ENCODE results near the gene NLRC5. TPM values are rescaled to one million over a fixed set of nuclear protein-coding genes. Genes with fewer than 3 reads are reported as not detected.

NLRC5 gene
- total RNA-seq, 1 experiment from 2014 or later, result 29.7 TPM

- no peak for DNase-seq
- ChIA-PET POLR2A (ENCODE audit: unreplicated experiment) (no interaction called here), CTCF (no interaction called here)
- H3K4me3 ChIP-seq, result no peak overlapping the region
- H3K79me2 ChIP-seq (ENCODE audit: low read depth), result peaks cover 3% of the 10 kb centered on the region; the same call in 1 of the 2 replicates
- no peak overlapping the region for H3K27ac ChIP-seq
- H2AFZ ChIP-seq, result no peak overlapping the region
- TF ChIP-seq EZH2 (IDR thresholded peaks at IDR 0.05; ENCODE audit: low read depth), result no peak
- TF ChIP-seq, protein P1, sequence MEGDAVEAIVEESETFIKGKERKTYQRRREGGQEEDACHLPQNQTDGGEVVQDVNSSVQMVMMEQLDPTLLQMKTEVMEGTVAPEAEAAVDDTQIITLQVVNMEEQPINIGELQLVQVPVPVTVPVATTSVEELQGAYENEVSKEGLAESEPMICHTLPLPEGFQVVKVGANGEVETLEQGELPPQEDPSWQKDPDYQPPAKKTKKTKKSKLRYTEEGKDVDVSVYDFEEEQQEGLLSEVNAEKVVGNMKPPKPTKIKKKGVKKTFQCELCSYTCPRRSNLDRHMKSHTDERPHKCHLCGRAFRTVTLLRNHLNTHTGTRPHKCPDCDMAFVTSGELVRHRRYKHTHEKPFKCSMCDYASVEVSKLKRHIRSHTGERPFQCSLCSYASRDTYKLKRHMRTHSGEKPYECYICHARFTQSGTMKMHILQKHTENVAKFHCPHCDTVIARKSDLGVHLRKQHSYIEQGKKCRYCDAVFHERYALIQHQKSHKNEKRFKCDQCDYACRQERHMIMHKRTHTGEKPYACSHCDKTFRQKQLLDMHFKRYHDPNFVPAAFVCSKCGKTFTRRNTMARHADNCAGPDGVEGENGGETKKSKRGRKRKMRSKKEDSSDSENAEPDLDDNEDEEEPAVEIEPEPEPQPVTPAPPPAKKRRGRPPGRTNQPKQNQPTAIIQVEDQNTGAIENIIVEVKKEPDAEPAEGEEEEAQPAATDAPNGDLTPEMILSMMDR (conservative IDR thresholded peaks at IDR 0.05), result no peak
- H3K9me3 ChIP-seq (ENCODE audit: insufficient read depth, low read depth), result no peaks in the 10 kb centered on the region
- H3F3A ChIP-seq (ENCODE audit: insufficient read depth, low read depth), result peaks cover 18% of the 10 kb centered on the region; the same call in 1 of the 2 replicates
- no peak overlapping the region for H3K4me2 ChIP-seq
- no peaks in the 10 kb centered on the region for H3K27me3 ChIP-seq (ENCODE audit: insufficient read depth, low read depth)
- no peaks in the 10 kb centered on the region for H3K9me2 ChIP-seq (ENCODE audit: insufficient read depth)
- H3K36me3 ChIP-seq (ENCODE audit: low read depth), result no peaks in the 10 kb centered on the region
- H3K4me1 ChIP-seq (replicated peaks; ENCODE audit: insufficient read depth), result peaks cover 23% of the 10 kb centered on the region
- intact Hi-C loops (cut with micrococcal nuclease; ENCODE audit: unreplicated experiment), result no loop called here
- BruUV-seq (replicated peaks), result no TSS peak
- no peaks in the 10 kb centered on the region for H4K20me1 ChIP-seq (ENCODE audit: insufficient read depth)
Observed at GRCh38 chr16:57089406-57089805, 100.0 kb downstream of the NLRC5 start.

GRCh38 chr16:57091200-57091974 is 102.0 kb downstream of the NLRC5 start:
- no peaks in the 10 kb centered on the region for H3K9me3 ChIP-seq (ENCODE audit: insufficient read depth, low read depth)
- peak overlapping the region; percentile 85 for H3K4me3 ChIP-seq
- H3K27me3 ChIP-seq (ENCODE audit: insufficient read depth, low read depth), result no peaks in the 10 kb centered on the region
- H3K9me2 ChIP-seq (ENCODE audit: insufficient read depth), result no peaks in the 10 kb centered on the region
- BruUV-seq (replicated peaks), result no TSS peak
- H3K4me2 ChIP-seq, result peak overlapping the region; percentile 86
- H3K36me3 ChIP-seq (ENCODE audit: low read depth), result no peaks in the 10 kb centered on the region
- ChIA-PET CTCF (no interaction called here), POLR2A (ENCODE audit: unreplicated experiment) (interaction anchor here (0.6 kb wide), 1 partner anchor 67 kb away, joined by 6 read pairs; no protein-coding TSS in a partner anchor)
- no peaks in the 10 kb centered on the region for H4K20me1 ChIP-seq (ENCODE audit: insufficient read depth)
- H2AFZ ChIP-seq, result peak overlapping the region; percentile 95
- peaks cover 18% of the 10 kb centered on the region; the same call in 1 of the 2 replicates for H3F3A ChIP-seq (ENCODE audit: insufficient read depth, low read depth)
- intact Hi-C loops (cut with micrococcal nuclease; ENCODE audit: unreplicated experiment), result no loop called here
- DNase-seq, result peak; percentile 60 to 61
- no peak overlapping the region for H3K27ac ChIP-seq
- peaks cover 3% of the 10 kb centered on the region; the same call in 1 of the 2 replicates for H3K79me2 ChIP-seq (ENCODE audit: low read depth)
- peaks cover 23% of the 10 kb centered on the region for H3K4me1 ChIP-seq (replicated peaks; ENCODE audit: insufficient read depth)
- no peak for TF ChIP-seq EZH2 (IDR thresholded peaks at IDR 0.05; ENCODE audit: low read depth)
- TF ChIP-seq, protein P1 (conservative IDR thresholded peaks at IDR 0.05), result no peak

DNA sequence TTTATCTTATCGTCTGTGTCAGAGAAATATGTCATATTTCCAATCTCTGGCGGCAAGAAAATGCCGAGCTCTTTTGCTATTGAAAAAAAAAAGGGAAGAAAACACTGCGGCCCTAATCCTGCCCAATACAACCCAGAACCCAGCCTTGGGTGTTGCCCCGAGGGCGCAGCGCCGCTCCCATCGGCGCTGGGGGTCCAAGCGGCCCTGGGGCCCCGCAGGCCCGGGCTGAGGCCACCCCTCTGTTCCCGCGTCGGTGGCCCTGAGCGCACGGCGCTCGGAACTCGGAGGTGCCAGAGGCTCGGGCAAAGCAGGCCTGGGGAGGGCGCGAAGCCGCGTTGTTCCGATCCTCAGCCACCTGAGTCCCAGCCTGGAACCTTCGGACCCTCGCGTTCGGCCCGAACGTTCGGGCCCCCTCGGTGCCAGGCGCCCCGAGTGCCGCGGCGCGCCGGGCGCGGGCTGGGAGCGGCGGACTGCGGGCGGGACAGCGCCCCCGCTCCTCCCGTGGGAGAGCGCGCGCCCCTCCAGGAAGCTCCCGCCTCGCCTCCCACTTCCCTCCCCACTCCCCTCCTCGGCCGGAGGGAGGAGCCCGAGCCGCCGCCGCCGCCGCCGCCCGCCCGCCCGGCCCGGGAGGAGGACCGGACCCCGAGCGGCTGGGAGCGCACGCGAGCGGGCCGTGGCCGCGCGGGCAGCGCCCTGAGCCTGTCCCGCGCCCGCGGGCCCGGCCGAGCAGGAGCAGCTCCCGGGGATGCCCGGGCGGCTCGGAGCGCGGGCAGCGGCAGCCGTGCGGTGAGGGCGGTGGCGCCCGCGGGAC is 102.8 kb downstream of the NLRC5 start, which contains the start of gene CPNE2:
TSS of gene CPNE2 (plus strand) at position 609 of the 811 bp plus-strand sequence. CDS start 18,160 bp downstream, outside the sequence.
- POLR2A ChIA-PET (ENCODE audit: unreplicated experiment), result interaction anchor here (0.6 kb wide), 1 partner anchor 68 kb away, joined by 6 read pairs; no protein-coding TSS in a partner anchor
- Histone ChIP-seq H3K9me3 (ENCODE audit: insufficient read depth, low read depth) (no peaks in the 10 kb centered on the region), H3K4me2 (peak within 1 kb of the TSS; percentile 86), H3F3A (ENCODE audit: insufficient read depth, low read depth) (peaks cover 18% of the 10 kb centered on the region; the same call in 1 of the 2 replicates), H3K4me3 (peak within 1 kb of the TSS; percentile 85), H4K20me1 (ENCODE audit: insufficient read depth) (no peaks in the 10 kb centered on the region), H3K36me3 (ENCODE audit: low read depth) (no peaks in the 10 kb centered on the region), H3K4me1 (replicated peaks; ENCODE audit: insufficient read depth) (peaks cover 23% of the 10 kb centered on the region), H2AFZ (peak within 1 kb of the TSS; percentile 95), H3K9me2 (ENCODE audit: insufficient read depth) (no peaks in the 10 kb centered on the region), H3K27ac (0 out of 2 replicates have a peak within 1 kb of the TSS, but pooled peaks have one; percentile 25), H3K27me3 (ENCODE audit: insufficient read depth, low read depth) (no peaks in the 10 kb centered on the region), H3K79me2 (ENCODE audit: low read depth) (peaks cover 3% of the 10 kb centered on the region; the same call in 1 of the 2 replicates)
- DNase-seq, result peak in 1 of 2 experiments; percentile 56
- CTCF ChIA-PET, result interaction anchor here (0.5 to 0.7 kb wide), 4 partner anchors 149 to 500 kb away, joined by 4 to 9 read pairs (median 6); no protein-coding TSS in a partner anchor
- TF ChIP-seq EZH2 (IDR thresholded peaks at IDR 0.05; ENCODE audit: low read depth), result no peak
- TF ChIP-seq, protein P1 (conservative IDR thresholded peaks at IDR 0.05), result no peak
- TSS peak; percentile 74 for BruUV-seq (replicated peaks)
- intact Hi-C loops (cut with micrococcal nuclease; ENCODE audit: unreplicated experiment), result no loop called here

All from PC-9 (cell line).